Measurements from ENCODE around the gene CTIF.
"Not testable (repeated sequence)": the region's sequence is repeated elsewhere in the genome, so short reads cannot be mapped to it uniquely, and the experiment has no call there.

CTIF gene

DNA sequence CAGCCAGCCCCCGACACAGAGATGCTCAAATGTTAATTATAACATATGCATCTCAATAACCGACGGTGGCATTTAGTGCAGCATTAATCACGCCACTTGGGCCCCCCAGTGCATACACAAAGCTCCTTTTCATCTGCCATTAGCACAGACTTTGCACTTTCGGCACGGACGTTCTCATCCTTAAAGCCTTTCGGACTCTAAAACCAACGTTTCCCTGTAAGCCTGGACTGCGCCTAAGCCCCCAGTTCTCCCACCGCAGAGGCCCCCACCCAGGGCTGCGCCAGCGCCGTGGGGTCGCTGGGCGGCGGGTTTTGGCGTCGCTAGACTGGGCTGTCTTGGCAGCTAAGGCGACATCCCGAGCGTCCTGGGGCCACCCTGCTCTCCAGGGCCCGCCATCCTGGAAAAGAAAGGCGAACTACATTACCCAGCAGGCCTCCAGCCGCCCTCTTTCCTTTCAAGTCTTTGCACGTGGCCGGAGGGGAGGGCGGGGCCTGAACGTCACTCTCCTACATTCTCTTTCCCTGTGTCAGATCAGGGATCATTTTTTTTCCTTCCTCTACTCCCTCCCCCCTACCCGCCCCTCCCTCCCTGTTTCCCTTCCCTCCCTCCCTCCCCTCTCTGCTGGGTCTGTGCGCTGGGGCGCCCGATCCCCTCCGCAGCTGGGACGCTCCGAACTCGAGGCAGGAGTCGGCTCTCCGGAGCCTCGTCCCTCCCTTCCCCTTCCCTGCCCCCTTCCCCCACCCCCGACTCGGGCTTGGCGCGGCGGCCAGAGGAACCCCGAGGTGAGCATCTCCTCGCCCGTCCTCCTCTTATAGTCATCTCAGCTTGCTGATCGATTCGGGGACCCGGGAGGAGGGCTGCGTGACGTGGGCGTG lies at the start of gene CTIF:
Gene CTIF (plus strand): TSS at position 501 of the 875 bp plus-strand sequence. CDS start 80,535 bp downstream, outside the sequence.
- DNase-seq (ENCODE audit: low spot score): peak; percentile 64

DNA sequence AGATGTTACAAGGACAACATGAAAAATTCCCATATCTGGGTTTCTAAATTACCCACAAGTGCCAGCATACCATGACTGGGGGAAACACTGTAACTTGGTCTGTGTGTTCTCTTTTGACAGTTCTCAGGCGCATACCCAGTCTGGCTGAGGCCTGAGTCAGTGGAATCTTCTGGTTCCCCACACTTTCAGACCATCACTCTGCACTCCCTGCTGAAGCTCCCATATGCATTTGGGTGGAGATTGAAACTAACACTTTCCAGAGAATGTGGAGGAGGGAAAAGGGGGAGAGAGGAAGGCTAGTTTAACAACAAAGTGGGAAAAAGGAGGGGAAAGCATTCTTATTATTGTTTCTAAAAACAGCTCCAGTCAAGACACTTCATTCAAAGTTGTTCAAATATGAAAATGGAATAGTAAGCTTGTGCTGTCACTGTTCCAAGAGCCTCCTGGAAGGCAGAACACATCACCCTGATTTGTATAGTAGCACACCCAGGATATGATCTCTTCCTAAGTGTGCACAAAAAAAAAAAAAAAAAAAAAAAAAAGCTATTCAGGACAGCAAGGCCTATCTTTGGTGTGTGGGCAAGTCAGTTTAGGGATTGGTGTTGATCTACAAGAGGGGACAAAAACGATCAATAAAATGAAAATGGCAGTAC lies 48.1 kb upstream of the CTIF start:
- DNase-seq (ENCODE audit: low spot score): no peak

DNA sequence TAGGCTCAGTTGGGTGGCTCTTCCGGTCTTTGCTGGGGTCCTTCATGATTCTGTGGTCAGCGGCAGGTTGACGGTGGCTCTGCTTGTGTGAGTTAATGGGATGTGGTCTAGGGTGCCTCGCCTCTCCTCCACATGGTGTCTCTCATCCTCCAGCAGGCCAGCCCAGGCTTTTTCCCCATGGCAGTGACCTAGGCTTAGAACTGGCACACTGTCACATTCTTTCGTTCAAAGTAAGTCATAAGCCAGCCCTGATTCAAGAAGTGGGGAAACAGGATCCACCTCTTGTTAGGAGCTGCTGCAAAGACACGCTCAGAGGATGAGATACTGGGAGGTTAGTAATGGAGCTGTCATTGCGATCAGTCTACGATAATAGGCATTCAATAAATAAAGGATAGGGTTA lies 46.0 kb upstream of the CTIF start:
- no peak for DNase-seq (ENCODE audit: low spot score)

DNA sequence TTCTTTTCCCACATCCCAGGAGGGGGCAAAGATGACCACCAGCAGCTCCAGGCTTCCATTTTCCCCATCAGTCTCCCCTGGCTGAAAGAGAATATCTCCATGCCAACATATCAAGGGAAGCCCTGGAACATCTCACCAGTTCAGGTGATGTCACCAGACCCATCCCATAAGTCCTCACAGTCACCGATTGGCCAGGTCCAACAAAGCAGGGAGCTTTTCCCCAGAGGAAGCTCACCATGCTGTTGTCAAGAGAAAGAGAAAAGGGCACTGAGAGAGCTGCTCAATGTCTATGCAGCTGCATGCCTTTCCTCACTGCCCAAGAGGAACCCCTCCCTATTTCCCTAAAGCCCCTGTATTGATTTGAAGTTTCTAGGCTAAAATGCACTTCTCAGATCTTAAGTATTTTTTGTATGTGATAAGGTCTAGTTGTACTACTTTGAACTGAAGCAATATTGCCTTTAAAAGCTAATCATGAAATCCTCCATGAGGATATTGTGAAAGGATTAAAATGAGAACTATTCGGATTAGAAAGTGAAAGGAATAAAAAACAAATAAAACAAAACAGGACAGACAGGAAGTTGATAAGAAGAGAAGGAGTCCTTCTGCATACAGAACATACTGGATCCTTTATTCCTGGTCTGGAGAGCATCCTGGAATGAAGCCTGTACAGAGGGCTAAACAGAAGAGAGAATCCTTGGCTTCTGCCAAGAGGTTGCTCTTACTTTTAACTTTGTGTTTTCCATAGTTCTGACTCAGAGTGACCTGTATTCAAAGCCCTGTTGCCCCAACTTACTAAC lies 45.2 kb upstream of the CTIF start:
- DNase-seq (ENCODE audit: low spot score): no peak

DNA sequence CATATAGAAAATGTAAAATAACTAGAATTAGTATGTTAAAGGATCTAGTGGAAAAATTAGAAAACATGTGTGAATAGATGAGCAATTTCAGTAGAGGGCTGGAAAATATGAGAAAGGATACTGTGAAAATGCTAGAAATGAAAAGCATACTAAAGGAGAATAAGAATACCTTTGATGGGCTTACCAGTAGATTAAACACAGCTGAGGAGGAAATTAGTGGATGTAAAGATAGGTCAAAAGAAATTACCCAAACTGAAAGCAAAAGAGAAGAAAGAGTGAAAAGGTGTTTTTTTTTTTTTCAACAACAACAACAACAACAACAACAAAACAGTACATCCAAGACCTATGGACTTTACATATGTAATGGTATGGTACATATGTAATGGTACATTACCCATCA lies 41.0 kb upstream of the CTIF start:
- no peak for DNase-seq (ENCODE audit: low spot score)

DNA sequence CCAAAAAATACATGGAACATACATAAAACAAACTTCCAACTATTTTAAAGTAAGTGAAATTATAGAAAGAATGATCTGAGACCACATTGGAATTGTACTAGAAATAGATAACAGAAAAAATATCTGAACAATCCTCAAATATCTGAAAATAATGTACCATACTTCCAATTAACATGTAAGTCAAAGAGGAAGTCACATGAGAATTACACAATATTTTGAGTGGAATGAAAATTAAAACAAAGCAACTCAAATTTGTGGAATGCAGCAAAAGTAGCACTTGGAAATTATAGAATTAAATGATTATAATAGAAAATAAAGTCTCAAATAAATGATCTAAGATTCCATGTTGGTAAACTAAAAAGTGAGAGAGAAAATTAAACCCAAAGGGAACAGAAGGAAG lies 38.3 kb upstream of the CTIF start:
- no peak for DNase-seq (ENCODE audit: low spot score)

DNA sequence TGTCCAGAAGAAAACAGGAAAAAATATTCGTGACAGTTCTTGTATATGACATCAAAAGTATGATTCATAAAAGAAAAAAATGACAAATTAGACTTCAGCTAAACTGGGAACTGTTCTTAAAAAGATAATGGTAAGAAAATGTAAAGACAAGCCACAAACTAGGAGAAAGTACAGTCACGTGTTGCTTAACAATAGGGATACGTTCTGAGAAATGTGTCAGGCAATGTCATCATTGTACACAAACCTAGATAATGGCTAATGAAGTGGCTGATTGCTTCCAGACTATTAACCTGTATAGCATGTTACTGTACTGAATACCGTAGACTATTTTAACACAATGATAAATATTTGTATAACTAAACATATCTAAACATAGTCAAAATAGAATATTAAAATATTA lies 35.9 kb upstream of the CTIF start:
- DNase-seq (ENCODE audit: low spot score): no peak

DNA sequence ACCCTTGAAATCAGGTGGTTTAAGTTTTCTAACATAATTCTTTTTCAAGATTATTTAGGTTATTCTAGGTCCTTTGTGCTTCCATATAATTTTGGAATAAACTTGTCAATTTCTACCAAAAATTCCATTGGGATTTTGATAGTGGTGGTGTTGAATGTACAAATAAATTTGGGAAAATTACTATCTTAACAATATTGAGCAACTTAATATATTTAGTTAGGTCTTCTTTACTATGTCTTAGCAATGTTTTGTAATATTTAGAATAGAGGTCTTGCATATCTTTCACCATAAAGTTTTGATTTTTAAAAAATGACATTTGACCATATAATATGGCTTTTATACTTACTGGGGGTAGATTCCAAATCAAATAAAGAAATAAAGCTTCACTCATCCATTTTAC lies 34.0 kb upstream of the CTIF start:
- DNase-seq (ENCODE audit: low spot score): no peak

DNA sequence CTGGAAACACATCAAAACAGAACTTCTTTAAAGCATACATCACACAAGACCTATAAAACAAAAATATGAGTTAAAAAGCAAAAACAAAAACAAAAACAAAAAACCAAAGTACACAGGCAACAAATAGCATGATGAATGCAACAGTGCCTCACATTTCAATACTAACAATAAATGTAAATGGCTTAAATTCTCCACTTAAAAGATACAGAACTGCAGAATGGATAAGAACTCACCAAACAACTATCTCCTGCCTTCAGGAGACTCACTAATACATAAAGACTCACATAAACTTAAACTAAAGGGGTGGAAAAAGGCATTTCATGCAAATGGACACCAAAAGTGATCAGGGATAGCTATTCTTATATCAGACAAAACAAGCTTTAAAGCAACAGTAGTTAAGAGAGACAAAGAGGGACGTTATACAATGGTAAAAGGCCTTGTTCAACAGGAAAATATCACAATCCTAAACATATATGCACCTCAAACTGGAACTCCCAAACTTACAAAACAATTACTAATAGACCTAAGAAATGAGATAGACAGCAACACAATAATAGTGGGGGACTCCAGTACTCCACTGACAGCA lies 31.8 kb upstream of the CTIF start:
- DNase-seq (ENCODE audit: low spot score): not testable (repeated sequence)

DNA sequence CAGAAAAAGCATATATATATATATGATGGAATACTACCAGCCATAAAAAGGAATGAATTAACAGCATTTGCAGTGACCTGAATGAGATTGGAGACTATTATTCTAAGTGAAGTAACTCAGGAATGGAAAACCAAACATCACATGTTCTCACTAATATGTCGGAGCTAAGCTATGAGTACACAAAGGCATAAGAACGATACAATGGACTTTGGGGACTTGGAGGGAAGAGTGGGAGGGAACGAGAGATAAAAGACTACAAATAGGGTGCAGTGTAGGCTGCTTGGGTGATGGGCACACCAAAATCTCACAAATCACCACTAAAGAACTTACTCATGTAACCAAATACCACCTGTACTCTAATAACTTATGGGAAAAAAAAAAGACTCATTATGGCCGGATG lies 26.3 kb upstream of the CTIF start:
- DNase-seq (ENCODE audit: low spot score): not testable (repeated sequence)

DNA sequence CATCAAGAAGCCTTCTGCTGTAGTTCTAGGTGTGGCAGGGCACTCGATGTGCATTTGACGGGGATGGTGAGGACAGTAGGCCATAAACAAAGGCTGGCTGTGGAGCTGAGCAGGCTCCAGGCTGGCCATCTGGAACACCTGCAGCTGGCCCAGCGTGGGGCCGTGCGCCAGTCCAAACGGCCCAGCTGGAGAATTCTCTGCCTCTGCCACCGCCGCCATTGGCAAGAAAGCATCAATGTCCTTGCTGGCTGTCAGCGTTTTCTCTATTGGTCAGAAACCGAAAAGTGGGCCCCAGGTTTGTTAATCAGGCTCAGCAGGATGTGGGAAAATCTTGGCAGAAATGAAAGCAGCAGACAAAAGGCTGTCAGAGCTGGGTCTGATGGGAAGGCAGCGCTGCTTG lies 24.0 kb upstream of the CTIF start:
- DNase-seq (ENCODE audit: low spot score): no peak

DNA sequence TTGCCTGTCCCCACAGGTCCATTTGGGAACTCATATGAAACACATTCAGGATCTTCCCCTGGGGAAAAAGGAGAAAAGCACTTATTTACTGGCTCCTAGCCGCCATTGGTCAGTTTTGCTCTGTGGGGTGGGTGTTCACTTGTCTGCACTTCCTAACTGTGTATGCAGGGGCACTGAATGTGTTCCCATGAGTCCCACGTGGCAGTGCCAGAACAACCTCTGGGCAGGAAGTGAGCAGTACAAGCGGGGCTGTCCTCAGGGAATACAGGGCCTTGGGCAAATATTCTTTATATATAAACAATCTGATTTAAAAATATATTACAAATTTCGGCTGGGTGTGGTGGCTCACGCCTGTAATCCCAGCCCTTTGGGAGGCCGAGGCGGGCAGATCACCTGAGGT lies 21.8 kb upstream of the CTIF start:
- no peak for DNase-seq (ENCODE audit: low spot score)

DNA sequence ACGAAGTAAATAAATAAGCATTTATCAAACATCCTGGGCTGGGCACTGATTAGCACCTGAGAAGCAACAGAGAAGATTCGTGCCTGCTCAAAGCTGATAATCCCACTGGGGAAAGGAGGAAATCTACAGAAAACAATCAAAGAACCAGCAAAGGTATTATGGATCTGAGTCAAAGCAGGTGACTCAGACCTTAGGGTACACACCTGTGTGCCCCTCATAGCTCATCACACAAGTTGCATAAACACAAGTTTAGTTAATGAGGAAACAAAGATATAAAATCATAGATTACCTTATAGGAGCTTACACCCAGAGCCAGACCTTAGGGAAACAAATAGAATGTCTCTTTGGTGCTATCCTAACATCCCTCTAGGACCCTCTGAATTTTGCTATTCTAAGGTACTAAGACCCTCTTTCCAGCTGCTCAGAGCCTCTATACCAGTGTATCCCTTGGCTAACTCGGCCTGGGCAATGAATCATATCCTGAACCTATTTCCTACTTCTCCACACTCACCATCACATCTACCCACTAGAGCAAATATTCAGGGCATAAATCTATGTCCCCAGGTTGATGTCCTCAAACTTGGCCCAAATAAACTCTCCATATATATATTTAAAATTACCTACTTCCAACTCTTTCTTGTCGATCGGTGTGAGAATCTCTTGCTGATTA lies 19.3 kb upstream of the CTIF start:
- no peak for DNase-seq (ENCODE audit: low spot score)

DNA sequence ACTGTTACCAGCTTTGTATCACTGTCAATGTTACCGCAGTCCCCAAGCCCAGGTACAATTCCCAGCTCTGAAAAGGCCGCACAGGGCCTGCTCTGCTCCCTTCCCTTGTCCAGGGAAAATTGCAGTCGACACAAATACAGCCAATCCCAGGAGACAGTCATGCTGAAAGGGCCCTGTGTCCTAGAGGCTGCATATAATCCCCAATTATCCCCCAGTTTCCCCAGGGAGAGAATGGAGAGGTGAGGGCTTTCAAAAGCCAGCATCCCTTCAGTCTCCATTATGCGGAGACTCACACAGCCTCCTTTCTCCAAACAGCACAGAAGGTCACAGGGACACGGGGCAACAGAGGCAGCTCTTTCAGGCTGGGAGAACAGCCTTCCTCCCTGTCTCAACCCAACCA lies 17.1 kb upstream of the CTIF start:
- DNase-seq (ENCODE audit: low spot score): no peak

DNA sequence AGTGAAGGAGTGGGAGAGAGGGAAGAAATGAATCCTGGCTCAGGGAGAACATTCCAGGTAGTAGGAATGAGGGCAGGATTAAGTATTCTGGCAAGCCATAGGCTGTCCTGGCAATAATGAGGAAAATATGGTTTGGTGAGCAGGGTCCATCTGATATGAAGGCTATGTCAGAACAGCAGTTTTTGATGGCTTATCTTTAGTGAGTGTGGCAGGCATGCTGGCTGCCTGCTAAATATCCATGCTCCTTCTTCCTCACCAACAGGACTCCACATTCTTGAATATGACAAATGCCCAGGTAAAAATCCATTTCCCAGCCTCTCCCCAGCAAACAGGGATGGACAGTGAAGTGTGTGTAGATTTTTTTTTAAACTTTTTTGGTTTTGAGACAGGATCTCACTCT lies 13.2 kb upstream of the CTIF start:
- DNase-seq (ENCODE audit: low spot score): no peak

DNA sequence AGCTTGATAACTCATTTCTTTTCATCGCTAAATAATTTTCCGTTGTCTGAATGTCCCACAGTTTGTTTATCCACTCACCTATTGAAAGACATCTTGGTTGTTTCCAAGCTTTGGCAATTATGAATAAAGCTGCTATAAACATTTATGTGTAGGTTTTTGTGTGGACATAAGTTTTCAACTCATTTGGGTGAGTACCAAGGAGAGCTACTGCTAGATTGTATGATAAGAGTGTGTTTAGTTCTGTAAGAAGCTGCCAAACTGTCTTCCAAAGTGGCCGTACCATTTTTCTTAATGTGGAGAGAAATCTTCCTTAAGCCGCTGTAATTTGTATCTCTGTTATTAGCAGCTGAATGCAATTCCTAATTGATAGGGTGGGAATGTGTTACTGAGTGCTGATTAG lies 11.4 kb upstream of the CTIF start:
- no peak for DNase-seq (ENCODE audit: low spot score)

DNA sequence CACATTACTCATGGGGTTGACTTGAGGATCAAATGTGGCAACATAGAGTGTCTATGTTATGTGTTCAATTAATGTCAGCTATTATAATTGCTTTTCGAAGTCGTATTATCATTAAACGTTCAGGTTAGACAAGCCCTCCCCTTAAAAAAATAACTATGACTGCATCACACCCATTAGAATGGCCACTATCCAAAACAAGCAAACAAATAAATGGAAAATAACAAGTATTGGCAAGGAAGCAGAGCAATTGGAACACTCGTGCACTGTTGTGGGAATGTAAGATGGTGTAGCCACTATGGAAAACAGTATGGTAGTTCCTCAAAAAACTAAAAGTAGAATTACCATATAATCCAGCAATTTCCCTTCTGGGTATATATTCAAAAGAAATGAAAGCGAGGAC lies 10.0 kb upstream of the CTIF start:
- no peak for DNase-seq (ENCODE audit: low spot score)

DNA sequence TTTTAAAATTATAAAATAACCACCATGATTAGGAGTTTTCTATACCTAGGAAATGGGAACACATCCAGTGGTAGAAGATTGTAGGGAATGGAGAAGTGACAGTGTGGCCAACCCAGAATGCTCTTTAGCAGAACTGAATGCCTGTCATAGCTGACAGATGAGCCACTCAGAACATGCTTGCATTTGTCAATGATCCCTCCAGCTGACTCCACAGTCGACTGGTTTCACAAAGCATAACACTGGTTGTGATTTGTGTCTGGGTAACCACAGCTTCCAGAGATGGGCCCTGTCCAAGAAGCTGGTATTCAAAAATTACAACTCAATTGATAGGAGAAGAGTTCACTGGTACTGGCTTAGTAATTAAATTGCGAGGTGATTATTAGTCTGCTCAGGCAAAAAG lies 9.0 kb upstream of the CTIF start:
- no peak for DNase-seq (ENCODE audit: low spot score)

DNA sequence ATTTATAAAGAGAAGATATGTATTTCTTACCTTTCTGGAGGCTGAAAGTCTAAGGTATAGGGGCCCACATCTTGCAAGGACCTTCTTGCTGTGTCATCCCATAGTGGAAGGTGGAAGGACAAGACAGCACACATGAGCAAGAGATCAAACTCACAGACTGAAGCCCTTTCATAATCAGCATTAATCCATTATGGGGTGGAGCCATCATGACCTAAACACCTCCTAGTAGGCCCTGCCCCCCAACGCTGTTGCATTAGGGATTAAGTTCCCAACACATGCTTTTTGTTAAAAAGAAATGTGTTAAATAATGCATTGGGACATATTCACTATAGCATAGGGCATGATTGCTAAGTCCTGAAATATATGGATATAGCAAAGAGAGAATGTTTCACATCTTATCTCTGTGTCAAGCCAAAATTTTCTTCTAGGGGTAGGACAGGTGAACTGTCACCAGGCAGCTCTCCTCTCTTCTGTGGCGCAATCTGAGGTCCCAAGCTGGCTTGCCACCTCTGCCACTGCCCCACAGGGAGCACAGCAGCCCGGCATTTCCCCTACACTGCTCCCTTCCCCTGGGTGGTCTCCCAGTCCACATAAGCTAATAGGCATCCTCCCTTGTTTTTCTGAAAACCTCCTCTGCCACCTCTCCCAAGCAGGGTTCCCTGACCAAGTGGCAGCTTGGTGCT lies 8.3 kb upstream of the CTIF start:
- no peak for DNase-seq (ENCODE audit: low spot score)

DNA sequence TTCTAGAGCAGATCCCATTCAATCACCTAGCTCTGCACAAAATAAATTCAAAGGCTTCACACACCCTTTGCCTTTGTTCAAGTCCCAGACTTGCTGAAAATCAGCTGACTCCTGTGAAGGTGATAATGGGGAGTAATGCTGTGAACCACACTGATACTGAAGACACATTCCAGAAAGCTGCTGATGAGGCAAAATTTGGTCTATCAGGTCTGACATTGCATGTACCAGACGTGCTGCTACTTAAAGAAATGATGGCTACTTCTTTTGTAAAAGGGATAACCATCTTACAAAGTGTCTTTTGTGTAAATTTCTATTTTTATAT lies 7.8 kb upstream of the CTIF start:
- no peak for DNase-seq (ENCODE audit: low spot score)

DNA sequence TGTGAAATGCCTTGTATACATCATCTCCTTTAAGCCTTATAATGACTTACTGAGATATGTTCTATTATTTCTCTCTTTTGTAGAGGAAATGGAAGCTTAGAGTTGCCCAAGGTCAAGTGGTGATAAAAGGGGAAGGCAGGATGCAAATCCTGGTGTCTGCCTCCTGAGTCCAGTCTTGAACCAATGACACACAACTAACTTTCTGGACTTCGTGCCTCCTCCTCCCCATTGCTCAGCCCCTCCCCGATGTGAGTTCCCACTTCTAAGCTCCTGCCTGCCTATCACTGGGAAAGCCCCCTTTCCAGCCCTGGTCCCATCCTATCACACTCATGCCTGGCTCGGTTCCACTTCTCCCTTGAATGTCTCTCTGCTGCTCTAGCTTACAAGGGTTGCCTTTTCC lies 6.9 kb upstream of the CTIF start:
- DNase-seq (ENCODE audit: low spot score): no peak

Measured in hematopoietic multipotent progenitor cell treated with erythropoietin and hydrocortisone succinate and interleukin-3 and kit ligand, for 17 days (in vitro differentiated cells).